GM12873 (cell line): ENCODE measurements around the gene NOS1AP.

Source experiments
- CTCF ChIP-seq: IDR thresholded peaks from 2 replicates; pipeline ENCODE4 v1.5.1; 2012; ENCODE audit warnings: low read depth, mild to moderate bottlenecking, moderate library complexity, low read length, control low read depth; ENCODE audit not compliant: insufficient read depth; ENCODE audit errors: missing control alignments

Gene NOS1AP

GRCh38 chr1:162404550-162405160 lies 335.2 kb downstream of the NOS1AP start:
- no peak for TF ChIP-seq CTCF

- no peak for TF ChIP-seq CTCF
These were observed 336.3 kb downstream of the NOS1AP start for GRCh38 chr1:162405800-162406199.

- no peak for TF ChIP-seq CTCF
These were observed 337.3 kb downstream of the NOS1AP start for GRCh38 chr1:162406811-162407210.

- TF ChIP-seq CTCF = no peak
These were observed 338.0 kb downstream of the NOS1AP start for GRCh38 chr1:162407539-162407938.

- TF ChIP-seq CTCF = no peak
These were observed 342.5 kb downstream of the NOS1AP start, which contains the start of gene SH2D1B for GRCh38 chr1:162412002-162412401. SH2D1B (minus strand) TSS chr1:162412136; CDS start chr1:162412016, 120 bp downstream.

GRCh38 chr1:162416215-162416614 lies 346.7 kb downstream of the NOS1AP start:
- no peak for TF ChIP-seq CTCF

GRCh38 chr1:162416909-162417308 lies 347.4 kb downstream of the NOS1AP start:
- TF ChIP-seq CTCF = no peak

GRCh38 chr1:162417650-162418049 lies 348.2 kb downstream of the NOS1AP start:
- TF ChIP-seq CTCF = no peak
